Naive thymus-derived CD8-positive, alpha-beta T cell (primary cell): ENCODE results near the gene POGLUT2. TPM values are rescaled to one million over a fixed set of nuclear protein-coding genes. Genes with fewer than 3 reads are reported as not detected.

Source experiments
- ATAC-seq, 2 donors: fragments of 150-1000 bp; cut with Tn5 transposase in 1 of 2; sonication (Bioruptor Pico), chemical (Tn5 transposase) in 1 of 2; 1 replicate in 1 of 2; 2 replicates in 1 of 2; pipeline ENCODE4 v1.10.0; 2021; ENCODE audit warnings: mild to moderate bottlenecking in 2 of 2, moderate library complexity in 2 of 2
- POLR2A ChIA-PET: fragments of 350-600 bp; sonication (Branson Sonifier 250); formaldehyde crosslinking; loops from one replicate; lab custom pipeline; 2021; ENCODE audit warnings: antibody characterized with exemption; lab: Charles Lee
- DNase-seq, 10 donors: peaks; one replicate each; pipeline versions ENCODE4 v3.0.0 to v3.0.0-alpha.2; 2020 to 2022
- H3K27ac Mint-ChIP-seq, 10 donors: one replicate each; pipeline ENCODE4 v1.8.0; 2020 to 2022; ENCODE audit warnings: mild to moderate bottlenecking in 10 of 10, mixed read lengths in 10 of 10, moderate library complexity in 4 of 10, inconsistent platforms in 1 of 10
- H3K27me3 Mint-ChIP-seq, 5 donors: one replicate each; pipeline ENCODE4 v1.8.0; 2021 to 2022; ENCODE audit warnings: mixed read lengths in 5 of 5
- H3K36me3 Mint-ChIP-seq, 3 donors: one replicate each; pipeline ENCODE4 v1.8.0; 2020 to 2022; ENCODE audit warnings: mixed read lengths in 3 of 3, mild to moderate bottlenecking in 2 of 3, inconsistent platforms in 1 of 3
- H3K4me1 Mint-ChIP-seq, 4 donors: one replicate each; pipeline ENCODE4 v1.8.0; 2021 to 2022; ENCODE audit warnings: mixed read lengths in 4 of 4
- H3K4me3 Mint-ChIP-seq, 10 donors: one replicate each; pipeline ENCODE4 v1.8.0; 2020 to 2022; ENCODE audit warnings: mild to moderate bottlenecking in 10 of 10, mixed read lengths in 10 of 10, moderate library complexity in 6 of 10, inconsistent platforms in 1 of 10
- H3K9me3 Mint-ChIP-seq, 9 donors: one replicate each; pipeline ENCODE4 v1.8.0; 2020 to 2022; ENCODE audit warnings: mixed read lengths in 9 of 9, mild to moderate bottlenecking in 3 of 9, inconsistent platforms in 1 of 9, moderate library complexity in 1 of 9
- polyA plus RNA-seq, 3 donors: library from polyadenylated mRNA; unstranded; fragments of 300-500 nt; fragmentation: Illumina TruSeq; gene quantifications; one replicate each; pipeline ENCODE4 v1.2.3, GENCODE V29; 2021
- total RNA-seq, 8 experiments: library from RNA in 2 of 8; stranded (reverse) in 2 of 8; gene quantifications; one replicate each; pipeline ENCODE4 v1.2.3 and lab custom pipeline; 2021 to 2026

Gene POGLUT2
- total and polyA plus RNA-seq, 5 experiments from 2014 or later, result 0.56 to 1.1 (median 0.71) TPM; not detected in 1

DNA sequence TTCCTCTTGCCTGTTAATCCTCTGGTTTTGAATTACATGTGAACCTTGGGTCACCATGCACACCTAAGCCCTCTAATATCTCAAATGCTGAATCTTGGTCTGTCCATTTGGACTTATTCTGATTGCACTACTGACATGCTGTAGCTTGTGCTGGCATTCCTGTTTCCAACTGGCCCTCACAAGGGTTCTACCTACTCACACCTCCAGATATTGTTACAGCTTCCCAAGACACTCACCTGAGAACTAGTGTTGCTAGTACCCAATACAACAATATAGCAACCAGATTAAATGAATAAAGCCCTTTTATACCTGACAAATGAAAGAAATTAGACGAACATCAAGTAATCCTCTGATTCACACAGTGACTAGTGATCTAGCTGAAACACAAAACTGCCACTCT is 41.8 kb downstream of the POGLUT2 start:
- Mint-ChIP-seq H3K27me3 (peaks cover 0 to 6% (median 2%) of the 10 kb centered on the region in 5 donors), H3K27ac (peak overlapping the region in 1 of 10 donors; percentile 63), H3K4me3 (no peak overlapping the region), H3K9me3 (peaks cover 0 to 3% (median 0%) of the 10 kb centered on the region in 9 donors), H3K4me1 (no peaks in the 10 kb centered on the region), H3K36me3 (peaks cover 0 to 5% (median 0%) of the 10 kb centered on the region in 3 donors)
- POLR2A ChIA-PET, result no interaction called here
- DNase-seq, result no peak
- no peak for ATAC-seq

DNA sequence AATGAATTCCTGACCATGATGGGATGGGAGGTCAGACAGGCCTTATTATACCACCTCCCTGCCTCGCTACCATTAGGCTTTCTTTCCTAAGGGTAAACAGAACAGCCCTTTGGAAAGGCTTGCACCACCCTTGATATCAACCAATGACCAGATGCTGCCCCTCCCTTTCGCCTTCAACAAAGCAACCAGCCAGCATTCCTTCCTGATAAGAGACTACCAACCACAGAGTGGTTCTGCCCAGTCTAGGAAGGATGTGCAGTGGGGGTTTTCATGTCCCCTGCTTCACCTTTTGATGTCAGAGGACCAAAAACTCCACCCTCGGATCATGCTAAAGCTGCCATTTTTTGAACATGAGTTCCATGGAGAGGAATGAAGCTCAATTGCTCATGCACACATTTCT is 46.9 kb downstream of the POGLUT2 start:
- H3K27me3 Mint-ChIP-seq, result peaks cover 9 to 35% (median 10%) of the 10 kb centered on the region in 5 donors
- no peaks in the 10 kb centered on the region for H3K4me1 Mint-ChIP-seq
- no peak overlapping the region for H3K27ac Mint-ChIP-seq
- ATAC-seq (no peak), DNase-seq (no peak)
- no peak overlapping the region for H3K4me3 Mint-ChIP-seq
- POLR2A ChIA-PET, result no interaction called here
- H3K36me3 Mint-ChIP-seq, result peaks cover 0 to 24% (median 7%) of the 10 kb centered on the region in 3 donors
- H3K9me3 Mint-ChIP-seq, result peaks cover 0 to 18% (median 4%) of the 10 kb centered on the region in 9 donors

DNA sequence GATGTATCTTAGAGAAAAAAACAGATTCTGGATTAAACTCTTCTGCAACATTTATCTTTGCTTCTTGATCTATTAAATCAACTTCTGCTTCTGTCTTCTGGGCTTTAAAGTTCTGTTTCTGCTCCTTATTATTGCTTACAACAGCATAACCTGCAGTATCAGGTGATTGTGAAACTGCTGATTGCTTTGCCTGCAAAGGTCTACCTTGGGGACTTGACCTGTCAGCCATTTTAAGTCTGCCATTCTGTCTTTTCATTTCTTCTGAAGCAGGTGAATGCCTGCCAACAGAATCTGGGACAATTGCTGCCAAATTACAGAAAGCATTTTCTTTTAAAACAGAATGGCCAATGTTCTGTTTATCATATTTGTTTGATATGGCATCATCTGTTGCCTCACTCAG is 56.3 kb downstream of the POGLUT2 start:
- DNase-seq (no peak), ATAC-seq (no peak)
- POLR2A ChIA-PET, result no interaction called here
- H3K9me3 Mint-ChIP-seq, result peaks cover 0 to 57% (median 30%) of the 10 kb centered on the region in 9 donors
- H3K36me3 Mint-ChIP-seq, result peaks cover 4 to 47% (median 7%) of the 10 kb centered on the region in 3 donors
- H3K27me3 Mint-ChIP-seq, result peaks cover 24 to 65% (median 43%) of the 10 kb centered on the region in 5 donors
- peaks cover 0 to 7% (median 0%) of the 10 kb centered on the region in 4 donors for H3K4me1 Mint-ChIP-seq
- H3K27ac Mint-ChIP-seq, result no peak overlapping the region
- H3K4me3 Mint-ChIP-seq, result no peak overlapping the region

DNA sequence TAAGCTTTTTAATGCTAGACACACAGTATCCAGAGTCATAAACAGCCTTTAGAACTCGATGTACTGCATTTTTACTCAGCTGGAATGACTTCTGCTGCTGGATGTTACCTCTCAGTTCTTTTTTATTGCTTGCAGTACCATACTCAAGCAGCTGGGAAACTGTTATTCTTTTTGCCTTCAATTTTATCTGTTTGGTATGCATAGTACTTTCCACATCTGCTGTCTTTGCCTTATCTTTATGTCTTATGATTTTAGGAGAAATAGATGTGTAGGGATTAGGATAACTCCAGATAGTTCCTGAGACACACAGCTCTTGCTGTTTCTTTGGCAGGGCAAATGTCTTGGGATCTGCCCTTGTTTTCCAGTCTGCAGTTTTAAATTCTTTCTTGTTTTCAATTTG is 56.7 kb downstream of the POGLUT2 start:
- POLR2A ChIA-PET, result no interaction called here

More for the DNA sequence above, 56.7 kb downstream of the POGLUT2 start:
- ATAC-seq, result no peak
- Mint-ChIP-seq H3K27me3 (peaks cover 23 to 61% (median 43%) of the 10 kb centered on the region in 5 donors), H3K27ac (no peak overlapping the region), H3K36me3 (peaks cover 4 to 46% (median 7%) of the 10 kb centered on the region in 3 donors), H3K4me1 (peaks cover 0 to 7% (median 0%) of the 10 kb centered on the region in 4 donors), H3K9me3 (peaks cover 0 to 53% (median 30%) of the 10 kb centered on the region in 9 donors), H3K4me3 (no peak overlapping the region)
- DNase-seq, result no peak

Other genes with a start within 250 kb of the POGLUT2 start
- gene TPP2, start 202.0 kb downstream of the POGLUT2 start, total RNA-seq, result 100 to 1,000 TPM; 210 to 224 TPM
- 10 to 100 TPM; 52.3 to 64.7 (median 61.1) TPM for gene TPP2, start 202.0 kb downstream of the POGLUT2 start, polyA plus RNA-seq
- gene METTL21C, start 103.9 kb downstream of the POGLUT2 start, total RNA-seq, result not detected
- gene METTL21C, start 103.9 kb downstream of the POGLUT2 start, polyA plus RNA-seq, result under 1 TPM in 1 of 3 donors, not detected in 2; 0.15 TPM
- 10 to 100 TPM; 11.1 to 12.2 TPM for gene TEX30, start 25.2 kb downstream of the POGLUT2 start, total RNA-seq
- gene TEX30, start 25.2 kb downstream of the POGLUT2 start, polyA plus RNA-seq, result 10 to 100 TPM; 23.8 to 25.0 (median 24.3) TPM
- 10 to 100 TPM; 11.8 to 12.1 TPM for gene BIVM, start 143 bp upstream of the POGLUT2 start, total RNA-seq
- gene BIVM, start 143 bp upstream of the POGLUT2 start, polyA plus RNA-seq, result 1 to 10 TPM; 4.5 to 8.7 (median 6.4) TPM
- 100 to 1,000 TPM; 147 to 148 TPM for gene ERCC5, start 47.1 kb upstream of the POGLUT2 start, total RNA-seq
- gene ERCC5, start 47.1 kb upstream of the POGLUT2 start, polyA plus RNA-seq, result 10 to 100 TPM; 42.2 to 56.9 (median 53.1) TPM